Motor neuron (in vitro differentiated cells): Measurements from ENCODE around the gene SPTLC3. TPM values are rescaled to one million over a fixed set of nuclear protein-coding genes. Genes with fewer than 3 reads are reported as not detected.
A peak's percentile ranks its signal among the peaks of the same experiment; 100 is the strongest.

ENCODE experiments used
- ATAC-seq, 8 experiments: fragments of 200-7000 bp; cut with Tn5 transposase; replicated peaks in 6 of 8; 2 replicates each; pipeline ENCODE4 v1.8.0; 2021; ENCODE audit warnings: mild to moderate bottlenecking in 8 of 8, moderate library complexity in 8 of 8
- H3K27ac ChIP-seq, 2 donors: fragments of 250-450 bp; sonication (Bioruptor Pico); 2 replicates each; pipeline ENCODE4 v1.9.0; 2021; ENCODE audit warnings: antibody characterized with exemption in 2 of 2, mild to moderate bottlenecking in 2 of 2, moderate library complexity in 1 of 2
- H3K4me1 ChIP-seq, 2 donors: fragments of 250-450 bp; sonication (Bioruptor Pico); replicated peaks in 1 of 2; 2 replicates each; pipeline ENCODE4 v1.6.1; 2021; ENCODE audit warnings: antibody characterized with exemption in 2 of 2, mild to moderate bottlenecking in 2 of 2, moderate library complexity in 1 of 2
- H3K4me3 ChIP-seq, 5 donors: fragments of 250-450 bp; sonication (Bioruptor Pico); 2 replicates each; pipeline ENCODE4 v1.9.0; 2021; ENCODE audit warnings: antibody characterized with exemption in 5 of 5, mild to moderate bottlenecking in 5 of 5, moderate library complexity in 4 of 5
- WGBS, 10 experiments: fragments of 450-650 bp; shearing (Covaris generic); methylation state at CpG; one replicate each; pipeline ENCODE4 v1.0.0; 2022; 5-methylcytosine and 5-hydroxymethylcytosine counted together
- in situ Hi-C, 9 experiments: fragments of 400-800 bp; cut with MboI; loops; one replicate each; pipeline ENCODE4 v1.15.0; 2021; ENCODE audit warnings: low sequenced_read_pairs in 9 of 9, low pct_unique_long_range_greater_than_20kb in 2 of 9; ENCODE audit not compliant: unreplicated experiment in 9 of 9
- total RNA-seq, 8 experiments: library from RNA; unstranded; fragments of 300-600 nt; gene quantifications; 2 replicates each; pipeline versions ENCODE4 v1.2.3 to v1.2.4, GENCODE V29; 2022

Gene SPTLC3
- total RNA-seq, 8 experiments from 2014 or later, result 0.04 to 4.8 (median 0.78) TPM

GRCh38 chr20:13024596-13024995 lies 15.8 kb downstream of the SPTLC3 start:
- Histone ChIP-seq H3K27ac (no peak overlapping the region), H3K4me1 (no peaks in the 10 kb centered on the region), H3K4me3 (no peak overlapping the region)
- WGBS, 10 experiments, result 10 to 92% (median 70%) methylated on average over 1 to 2 of the region's 2 CpGs; no CpG with 5 or more reads in 1 of the 10 experiments
- ATAC-seq, result no peak
- in situ Hi-C loops, result no loop called here

GRCh38 chr20:13025181-13025580 lies 16.4 kb downstream of the SPTLC3 start:
- Histone ChIP-seq H3K4me3 (no peak overlapping the region), H3K4me1 (no peaks in the 10 kb centered on the region), H3K27ac (no peak overlapping the region)
- in situ Hi-C loops, result no loop called here
- 71 to 100% methylated on average over 1 of the region's 1 CpG; no CpG with 5 or more reads in 8 of the 10 experiments for WGBS, 10 experiments
- ATAC-seq, result no peak

- 0 to 93% (median 77%) methylated on average over 2 to 4 of the region's 4 CpGs; no CpG with 5 or more reads in 1 of the 10 experiments for WGBS, 10 experiments
- Histone ChIP-seq H3K27ac (no peak overlapping the region), H3K4me1 (no peaks in the 10 kb centered on the region), H3K4me3 (no peak overlapping the region)
- ATAC-seq, result no peak
- in situ Hi-C loops, result no loop called here
These were observed 19.2 kb downstream of the SPTLC3 start for GRCh38 chr20:13028001-13028400.

GRCh38 chr20:13028673-13029072 lies 19.9 kb downstream of the SPTLC3 start:
- no peak overlapping the region for H3K27ac ChIP-seq
- no peak overlapping the region for H3K4me3 ChIP-seq
- no peak for ATAC-seq
- no peaks in the 10 kb centered on the region for H3K4me1 ChIP-seq
- in situ Hi-C loops, result no loop called here
- 13 to 100% (median 76%) methylated on average over 1 to 3 of the region's 3 CpGs; no CpG with 5 or more reads in 2 of the 10 experiments for WGBS, 10 experiments

- in situ Hi-C loops, result no loop called here
- 6 to 82% (median 61%) methylated on average over 1 to 3 of the region's 3 CpGs; no CpG with 5 or more reads in 2 of the 10 experiments for WGBS, 10 experiments
- Histone ChIP-seq H3K4me1 (no peaks in the 10 kb centered on the region), H3K27ac (no peak overlapping the region), H3K4me3 (no peak overlapping the region)
- ATAC-seq, result peak in 4 of 8 experiments; percentile 50 to 100 (median 84)
These were observed 21.1 kb downstream of the SPTLC3 start for GRCh38 chr20:13029687-13030375.

GRCh38 chr20:13031751-13032150 lies 23.0 kb downstream of the SPTLC3 start:
- Histone ChIP-seq H3K4me1 (no peaks in the 10 kb centered on the region), H3K4me3 (no peak overlapping the region), H3K27ac (no peak overlapping the region)
- 40 to 100% (median 88%) methylated on average over 1 to 4 of the region's 4 CpGs; no CpG with 5 or more reads in 1 of the 10 experiments for WGBS, 10 experiments
- in situ Hi-C loops, result no loop called here
- no peak for ATAC-seq

GRCh38 chr20:13034115-13034514 lies 25.3 kb downstream of the SPTLC3 start:
- Histone ChIP-seq H3K4me3 (no peak overlapping the region), H3K27ac (no peak overlapping the region), H3K4me1 (no peaks in the 10 kb centered on the region)
- no peak for ATAC-seq
- in situ Hi-C loops, result no loop called here

- Histone ChIP-seq H3K4me1 (no peaks in the 10 kb centered on the region), H3K4me3 (no peak overlapping the region), H3K27ac (no peak overlapping the region)
- WGBS, 10 experiments, result 22 to 100% (median 83%) methylated on average over 1 of the region's 1 CpG; no CpG with 5 or more reads in 3 of the 10 experiments
- ATAC-seq, result no peak
- in situ Hi-C loops, result no loop called here
These were observed 26.2 kb downstream of the SPTLC3 start for GRCh38 chr20:13034936-13035335.

GRCh38 chr20:13035399-13036152 lies 26.8 kb downstream of the SPTLC3 start:
- in situ Hi-C loops, result no loop called here
- H3K4me1 ChIP-seq, result no peaks in the 10 kb centered on the region
- no peak for ATAC-seq
- no peak overlapping the region for H3K4me3 ChIP-seq
- no peak overlapping the region for H3K27ac ChIP-seq
- 30 to 88% (median 63%) methylated on average over 1 to 2 of the region's 2 CpGs; no CpG with 5 or more reads in 2 of the 10 experiments for whole genome bisulfite sequencing, 10 experiments

- Histone ChIP-seq H3K27ac (no peak overlapping the region), H3K4me3 (no peak overlapping the region), H3K4me1 (no peaks in the 10 kb centered on the region)
- ATAC-seq, result peak in 1 of 8 experiments; percentile 82
- in situ Hi-C loops, result no loop called here
- 33 to 96% (median 77%) methylated on average over 1 to 3 of the region's 3 CpGs; no CpG with 5 or more reads in 2 of the 10 experiments for WGBS, 10 experiments
These were observed 29.0 kb downstream of the SPTLC3 start for GRCh38 chr20:13037727-13038126.

GRCh38 chr20:13041574-13042457 lies 33.0 kb downstream of the SPTLC3 start:
- in situ Hi-C loops, result no loop called here
- Histone ChIP-seq H3K4me3 (no peak overlapping the region), H3K27ac (no peak overlapping the region), H3K4me1 (no peaks in the 10 kb centered on the region)
- ATAC-seq, result peak in 1 of 8 experiments; percentile 21
- 67 to 100% (median 90%) methylated on average over 1 to 4 of the region's 4 CpGs for WGBS, 10 experiments

GRCh38 chr20:13042458-13042794 lies 33.7 kb downstream of the SPTLC3 start:
- ATAC-seq, result no peak
- H3K27ac ChIP-seq, result no peak overlapping the region
- H3K4me3 ChIP-seq, result no peak overlapping the region
- H3K4me1 ChIP-seq, result no peaks in the 10 kb centered on the region
- in situ Hi-C loops, result no loop called here

- in situ Hi-C loops, result no loop called here
- WGBS, 10 experiments, result 0 to 100% (median 29%) methylated on average over 1 of the region's 1 CpG; no CpG with 5 or more reads in 3 of the 10 experiments
- H3K4me3 ChIP-seq, result no peak overlapping the region
- no peak overlapping the region for H3K27ac ChIP-seq
- H3K4me1 ChIP-seq, result no peaks in the 10 kb centered on the region
- ATAC-seq, result no peak
These were observed 37.6 kb downstream of the SPTLC3 start for GRCh38 chr20:13046409-13046808.
